Activated CD4-positive, alpha-beta T cell treated with anti-CD3 and anti-CD28 coated beads for 36 hours (primary cell): ENCODE measurements around the gene RASAL1. TPM values are rescaled to one million over a fixed set of nuclear protein-coding genes. Genes with fewer than 3 reads are reported as not detected.

ENCODE experiments used
- ATAC-seq: fragments of 200-7000 bp; cut with Tn5 transposase; one replicate; pipeline ENCODE4 v1.10.0; 2021; ENCODE audit warnings: mild to moderate bottlenecking, moderate library complexity
- CTCF ChIA-PET: fragments of 350-600 bp; sonication (Branson Sonifier 250); formaldehyde crosslinking; loops from one replicate; lab custom pipeline; 2021; ENCODE audit warnings: antibody characterized with exemption; lab: Charles Lee
- POLR2A ChIA-PET: fragments of 350-600 bp; sonication (Branson Sonifier 250); formaldehyde crosslinking; loops from one replicate; lab custom pipeline; 2021; ENCODE audit warnings: antibody characterized with exemption, inconsistent platforms; lab: Charles Lee
- DNase-seq: peaks from one replicate; pipeline ENCODE4 v3.0.0-alpha.2; 2020
- H3K27ac Mint-ChIP-seq: one replicate; pipeline ENCODE4 v1.8.0; 2021; ENCODE audit warnings: mixed read lengths
- H3K27me3 Mint-ChIP-seq: one replicate; pipeline ENCODE4 v1.8.0; 2021; ENCODE audit warnings: mixed read lengths
- H3K36me3 Mint-ChIP-seq: one replicate; pipeline ENCODE4 v1.8.0; 2021; ENCODE audit warnings: low read depth, mixed read lengths
- H3K4me1 Mint-ChIP-seq: one replicate; pipeline ENCODE4 v1.8.0; 2021; ENCODE audit warnings: mixed read lengths
- H3K4me3 Mint-ChIP-seq: one replicate; pipeline ENCODE4 v1.8.0; 2021; ENCODE audit warnings: mild to moderate bottlenecking, moderate library complexity, mixed read lengths
- H3K9me3 Mint-ChIP-seq: one replicate; pipeline ENCODE4 v1.8.0; 2021; ENCODE audit warnings: low read depth, mixed read lengths
- intact Hi-C, 2 experiments: fragments of 100-400 bp; cut with DNase I in 1 of 2; cut with micrococcal nuclease in 1 of 2; formaldehyde crosslinking; loops; one replicate each; pipeline versions ENCODE4 v1.14.2 to v1.15.1; 2022 to 2024; cut with DNase I, micrococcal nuclease
- total RNA-seq, 2 experiments: library from RNA; stranded (reverse); gene quantifications; one replicate each; pipeline ENCODE4 v1.2.3, GENCODE V29; 2021

RASAL1 gene
- total RNA-seq, 2 experiments from 2014 or later = 9.0 to 10.6 TPM

DNA sequence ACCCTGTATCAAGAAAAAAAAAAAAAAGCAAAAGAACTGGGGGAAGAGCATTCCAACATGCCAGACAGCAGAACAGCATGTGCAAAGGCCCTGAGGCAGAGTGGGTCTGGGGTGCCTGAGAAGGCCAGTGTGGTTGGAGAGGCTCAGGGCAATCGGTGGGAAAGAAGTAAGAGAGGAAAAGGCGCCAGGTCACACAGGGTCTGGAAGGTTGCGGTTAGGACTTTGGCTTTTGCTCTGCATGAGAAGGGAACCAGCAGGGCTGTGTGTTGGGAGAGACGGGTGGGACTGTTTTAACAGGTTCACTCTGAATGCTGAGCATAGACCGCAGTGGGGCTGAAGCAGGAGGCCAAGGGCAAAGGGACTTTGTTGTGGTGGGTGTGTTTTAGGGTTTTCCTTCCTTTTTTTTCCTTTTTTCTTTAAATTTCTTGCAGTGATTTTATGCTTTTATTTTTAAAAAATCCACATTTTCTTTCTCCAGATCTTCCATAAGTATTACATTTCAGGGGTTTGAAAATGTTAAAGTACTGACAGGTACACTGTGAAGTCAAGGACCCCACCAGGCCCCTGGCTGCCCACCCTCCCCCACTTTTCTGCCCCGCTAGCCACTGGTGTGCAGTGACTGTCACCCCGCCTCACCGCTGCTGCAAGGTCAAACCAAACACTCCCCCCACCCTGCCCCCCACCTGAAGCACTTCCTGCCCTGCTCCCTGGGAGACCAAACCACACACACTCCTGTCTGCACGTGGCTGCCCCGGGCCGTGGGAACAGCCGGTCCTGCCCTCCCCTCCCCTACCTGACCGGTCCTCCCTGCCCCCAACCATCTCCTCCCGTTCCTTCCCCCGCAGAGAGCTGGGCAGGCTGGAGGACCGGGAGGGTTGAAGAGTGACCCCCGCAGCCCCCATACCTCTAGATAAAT is 49.1 kb downstream of the RASAL1 start:
- ChIA-PET POLR2A (no interaction called here), CTCF (interaction anchor here (0.5 to 0.7 kb wide), 3 partner anchors 12 to 126 kb away, joined by 3 read pairs; no protein-coding TSS in a partner anchor)
- Mint-ChIP-seq H3K4me3 (peak overlapping the region; percentile 23), H3K9me3 (peaks cover 2% of the 10 kb centered on the region), H3K27me3 (no peaks in the 10 kb centered on the region), H3K4me1 (peaks cover 73% of the 10 kb centered on the region), H3K27ac (peak overlapping the region; percentile 85), H3K36me3 (peaks cover 8% of the 10 kb centered on the region)
- DNase-seq (peak; percentile 42), ATAC-seq (no peak)
- intact Hi-C loops = loop anchor here in 1 of 2 experiments (2.0 kb wide), 1 partner anchor 30 kb away; the partner anchor contains the start of gene DTX1

DNA sequence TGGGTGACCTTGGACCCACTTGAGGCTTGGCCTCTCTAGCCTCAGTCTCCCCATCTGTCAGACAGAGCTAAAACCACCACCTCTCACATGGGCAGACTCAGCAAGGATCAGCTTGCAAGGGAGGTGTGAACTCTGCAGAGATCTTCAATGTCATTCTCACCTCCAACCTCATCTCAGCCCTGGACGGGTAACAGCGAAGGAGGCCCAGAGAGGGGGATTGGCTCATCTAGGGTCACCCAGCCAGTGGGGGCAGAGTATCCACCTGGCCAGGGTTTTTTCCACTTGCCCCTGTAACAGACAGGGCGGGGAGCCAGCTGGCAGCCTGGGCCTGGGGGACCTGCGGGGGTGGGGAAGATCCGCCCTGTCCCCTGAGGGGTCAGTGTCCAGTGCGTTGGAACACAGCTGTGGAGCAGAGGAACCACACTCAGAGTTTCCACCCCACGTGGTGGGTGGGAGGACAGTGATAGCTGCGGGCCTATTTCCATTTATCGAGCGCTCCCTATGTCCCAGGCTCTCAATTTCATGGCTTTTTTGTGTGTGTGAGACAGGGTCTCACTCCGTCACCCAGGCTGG is 51.6 kb downstream of the RASAL1 start:
- DNase-seq = no peak
- H3K4me3 Mint-ChIP-seq = no peak overlapping the region
- no peak overlapping the region for H3K27ac Mint-ChIP-seq
- H3K4me1 Mint-ChIP-seq = peaks cover 51% of the 10 kb centered on the region
- no peak for ATAC-seq
- no peaks in the 10 kb centered on the region for H3K27me3 Mint-ChIP-seq
- POLR2A ChIA-PET = interaction anchor here (0.6 kb wide), 1 partner anchor 14 kb away, joined by 3 read pairs; no protein-coding TSS in a partner anchor
- CTCF ChIA-PET = interaction anchor here (1.5 kb wide), 1 partner anchor 35 kb away, joined by 6 read pairs; no protein-coding TSS in a partner anchor
- H3K9me3 Mint-ChIP-seq = peaks cover 2% of the 10 kb centered on the region
- intact Hi-C loops = no loop called here
- H3K36me3 Mint-ChIP-seq = peaks cover 8% of the 10 kb centered on the region

DNA sequence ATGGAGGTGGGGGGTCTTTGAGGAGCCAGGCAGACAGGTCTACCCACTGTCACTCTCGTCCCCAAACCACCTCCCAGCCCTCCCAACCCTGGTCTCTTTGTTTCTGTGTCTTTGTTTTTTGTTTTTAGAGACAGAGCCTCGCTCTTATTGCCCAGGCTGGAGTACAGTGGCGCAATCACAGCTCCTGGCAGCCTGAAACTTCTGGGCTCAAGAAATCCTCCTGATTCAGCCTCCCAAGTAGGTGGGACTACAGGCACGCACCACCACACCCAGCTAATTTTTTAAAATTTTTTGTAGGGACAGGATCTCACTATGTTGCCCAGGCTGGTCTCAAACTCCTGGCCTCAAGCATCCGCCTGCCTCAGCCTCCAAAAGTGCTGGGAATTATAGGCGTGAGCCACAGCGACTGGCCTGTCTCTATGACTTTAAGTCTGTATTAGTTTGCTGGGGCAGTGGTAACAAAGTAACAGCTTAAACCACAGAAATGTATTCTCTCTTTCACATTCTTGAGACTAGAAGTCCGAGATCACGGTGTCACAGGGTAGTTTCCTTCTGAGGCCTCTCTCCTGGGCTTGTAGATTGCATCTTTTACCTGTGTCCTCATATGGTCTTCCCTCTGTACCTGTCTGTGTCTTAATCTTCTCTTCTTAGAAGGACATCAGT is 52.9 kb downstream of the RASAL1 start:
- H3K4me3 Mint-ChIP-seq = no peak overlapping the region
- intact Hi-C loops = no loop called here
- H3K27ac Mint-ChIP-seq = peak overlapping the region; percentile 5
- no peaks in the 10 kb centered on the region for H3K27me3 Mint-ChIP-seq
- no peak for DNase-seq
- H3K9me3 Mint-ChIP-seq = no peaks in the 10 kb centered on the region
- ChIA-PET POLR2A (no interaction called here), CTCF (no interaction called here)
- no peak for ATAC-seq
- peaks cover 8% of the 10 kb centered on the region for H3K36me3 Mint-ChIP-seq
- peaks cover 39% of the 10 kb centered on the region for H3K4me1 Mint-ChIP-seq

DNA sequence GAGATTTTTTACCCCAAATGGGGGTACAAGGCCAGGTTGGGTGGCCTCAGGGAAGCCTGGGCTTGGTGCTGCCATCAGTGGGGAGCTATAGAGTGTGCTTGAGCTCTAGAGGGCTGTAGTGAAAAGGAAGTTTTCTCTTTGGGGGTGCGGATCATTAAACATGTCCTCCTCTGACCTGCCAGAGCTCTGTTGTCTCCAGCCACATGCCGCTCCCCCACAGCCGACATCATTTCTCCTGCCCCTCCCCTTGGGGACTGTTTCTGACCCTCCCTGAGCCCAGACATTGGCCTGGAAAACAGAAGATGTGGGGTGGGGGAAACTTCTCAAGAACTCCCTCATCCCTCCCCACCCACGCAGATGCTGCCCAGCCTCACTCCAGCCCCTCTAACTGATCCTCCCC is 53.7 kb downstream of the RASAL1 start:
- ChIA-PET POLR2A (no interaction called here), CTCF (interaction anchor here (0.8 kb wide), 1 partner anchor 27 kb away, joined by 3 read pairs; no protein-coding TSS in a partner anchor)
- peaks cover 8% of the 10 kb centered on the region for H3K36me3 Mint-ChIP-seq
- H3K27ac Mint-ChIP-seq = no peak overlapping the region
- no peaks in the 10 kb centered on the region for H3K9me3 Mint-ChIP-seq
- no peak overlapping the region for H3K4me3 Mint-ChIP-seq
- DNase-seq = no peak
- H3K4me1 Mint-ChIP-seq = peaks cover 32% of the 10 kb centered on the region
- intact Hi-C loops = no loop called here
- no peaks in the 10 kb centered on the region for H3K27me3 Mint-ChIP-seq
- no peak for ATAC-seq

DNA sequence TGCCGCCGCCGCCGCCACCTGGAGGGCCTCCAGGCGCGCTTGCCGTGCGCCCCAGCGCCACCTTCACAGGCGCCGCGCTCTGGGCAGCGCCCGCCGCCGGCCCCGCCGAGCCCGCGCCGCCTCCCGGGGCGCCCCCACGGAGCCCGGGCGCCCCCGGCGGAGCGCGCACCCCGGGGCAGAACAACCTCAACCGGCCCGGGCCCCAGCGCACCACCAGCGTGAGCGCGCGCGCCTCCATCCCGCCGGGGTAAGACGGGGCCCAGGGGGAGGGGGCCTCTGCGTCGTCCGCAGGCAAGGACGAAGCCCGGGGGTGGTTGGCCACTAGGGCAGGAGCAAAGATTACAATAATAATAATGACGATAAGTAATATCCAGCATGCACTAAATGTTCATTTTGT is 57.7 kb downstream of the RASAL1 start:
- ATAC-seq (no peak), DNase-seq (no peak)
- Mint-ChIP-seq H3K27ac (no peak overlapping the region), H3K27me3 (no peaks in the 10 kb centered on the region), H3K4me3 (no peak overlapping the region), H3K4me1 (peaks cover 40% of the 10 kb centered on the region), H3K36me3 (peaks cover 3% of the 10 kb centered on the region), H3K9me3 (no peaks in the 10 kb centered on the region)
- intact Hi-C loops = no loop called here
- CTCF ChIA-PET = no interaction called here
- POLR2A ChIA-PET = no interaction called here

DNA sequence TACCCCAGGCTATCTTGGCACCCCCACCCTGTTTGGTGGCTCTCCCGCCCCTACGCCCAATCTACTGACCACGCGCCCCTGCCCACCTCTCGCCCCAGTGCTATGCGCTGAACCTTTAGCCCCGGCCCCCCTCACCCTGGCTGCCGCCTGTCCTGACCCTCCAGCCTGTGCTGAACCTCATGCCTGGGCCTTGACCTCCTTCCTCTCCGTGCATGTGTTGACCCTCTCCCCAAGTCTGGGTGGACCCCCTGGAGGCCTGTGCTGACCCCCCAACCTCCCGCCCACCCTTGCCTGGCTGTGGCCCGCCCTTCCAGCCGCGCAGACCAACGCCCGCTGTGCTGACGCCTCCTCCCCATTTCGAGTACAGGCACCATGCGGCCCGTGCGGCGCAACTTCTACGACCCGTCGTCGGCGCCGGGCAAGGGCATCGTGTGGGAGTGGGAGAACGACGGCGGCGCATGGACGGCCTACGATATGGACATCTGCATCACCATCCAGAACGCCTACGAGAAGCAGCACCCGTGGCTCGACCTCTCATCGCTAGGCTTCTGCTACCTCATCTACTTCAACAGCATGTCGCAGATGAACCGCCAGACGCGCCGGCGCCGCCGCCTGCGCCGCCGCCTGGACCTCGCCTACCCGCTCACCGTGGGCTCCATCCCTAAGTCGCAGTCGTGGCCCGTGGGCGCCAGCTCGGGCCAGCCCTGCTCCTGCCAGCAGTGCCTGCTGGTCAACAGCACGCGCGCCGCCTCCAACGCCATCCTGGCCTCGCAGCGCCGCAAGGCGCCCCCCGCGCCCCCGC is 58.3 kb downstream of the RASAL1 start:
- Mint-ChIP-seq H3K9me3 (no peaks in the 10 kb centered on the region), H3K27ac (no peak overlapping the region), H3K36me3 (peaks cover 3% of the 10 kb centered on the region), H3K27me3 (no peaks in the 10 kb centered on the region), H3K4me1 (peaks cover 38% of the 10 kb centered on the region), H3K4me3 (no peak overlapping the region)
- DNase-seq (no peak), ATAC-seq (no peak)
- intact Hi-C loops = no loop called here
- ChIA-PET POLR2A (no interaction called here), CTCF (no interaction called here)

DNA sequence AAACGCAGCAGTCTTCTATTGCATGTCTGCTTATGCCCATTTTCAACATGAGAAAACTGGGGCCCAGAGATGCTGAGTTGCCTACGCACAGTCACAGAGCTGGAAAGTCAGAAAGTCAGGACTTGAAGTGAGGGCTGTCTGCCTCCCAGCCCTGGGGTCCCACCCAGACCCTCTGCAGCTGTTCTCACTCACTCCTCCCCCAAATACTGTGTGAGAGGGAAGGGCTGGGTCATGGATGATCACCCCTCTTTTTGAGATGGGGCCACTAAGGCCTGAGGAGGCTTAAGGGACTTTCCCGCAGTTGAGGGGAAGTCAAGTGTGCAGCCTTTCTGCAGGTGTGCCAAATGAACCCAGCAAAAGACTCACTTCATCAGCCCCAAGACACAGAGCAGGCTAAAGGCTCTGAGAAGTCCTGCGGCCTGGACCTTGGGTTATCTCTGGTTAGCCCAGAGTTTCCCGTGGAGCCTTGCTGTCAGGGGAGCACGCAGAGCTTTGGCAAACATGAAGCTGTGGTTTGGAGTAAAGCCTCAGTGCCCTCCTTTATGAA is 60.4 kb downstream of the RASAL1 start:
- ChIA-PET POLR2A (interaction anchor here (0.6 kb wide), 1 partner anchor 39 kb away, joined by 4 read pairs; no protein-coding TSS in a partner anchor), CTCF (interaction anchor here (0.5 to 0.7 kb wide), 3 partner anchors 27 to 64 kb away, joined by 3 to 5 read pairs (median 4); no protein-coding TSS in a partner anchor)
- ATAC-seq (peak; percentile 63), DNase-seq (peak; percentile 35)
- Mint-ChIP-seq H3K27me3 (no peaks in the 10 kb centered on the region), H3K4me3 (no peak overlapping the region), H3K4me1 (peaks cover 50% of the 10 kb centered on the region), H3K36me3 (peaks cover 5% of the 10 kb centered on the region), H3K9me3 (no peaks in the 10 kb centered on the region), H3K27ac (peak overlapping the region; percentile 43)
- intact Hi-C loops = no loop called here

DNA sequence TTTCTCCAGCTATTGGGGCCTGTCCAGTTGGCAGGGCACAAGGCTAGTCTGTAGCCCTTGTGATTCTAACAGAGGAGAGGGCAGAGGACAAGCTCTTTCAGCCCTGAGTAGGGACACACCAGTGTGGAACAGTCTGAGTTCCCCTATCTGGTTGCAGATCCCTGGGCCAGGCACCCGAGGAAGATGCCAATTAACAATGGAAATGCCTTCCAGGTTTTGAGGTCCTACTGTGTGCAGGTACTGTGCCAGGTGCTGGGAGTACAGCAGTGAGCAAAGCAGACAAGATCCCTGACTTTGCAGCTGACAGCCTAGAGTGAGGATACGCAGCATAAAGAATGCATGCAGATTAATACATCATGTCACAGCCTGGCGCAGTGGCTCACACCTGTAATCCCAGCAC is 62.0 kb downstream of the RASAL1 start:
- H3K36me3 Mint-ChIP-seq = peaks cover 5% of the 10 kb centered on the region
- H3K4me3 Mint-ChIP-seq = no peak overlapping the region
- POLR2A ChIA-PET = no interaction called here
- ATAC-seq (no peak), DNase-seq (no peak)
- H3K27me3 Mint-ChIP-seq = no peaks in the 10 kb centered on the region
- intact Hi-C loops = no loop called here
- CTCF ChIA-PET = interaction anchor here (0.6 to 1.1 kb wide), 3 partner anchors 80 to 778 kb away, joined by 3 to 4 read pairs (median 3); no protein-coding TSS in a partner anchor
- no peak overlapping the region for H3K27ac Mint-ChIP-seq
- H3K4me1 Mint-ChIP-seq = peaks cover 61% of the 10 kb centered on the region
- H3K9me3 Mint-ChIP-seq = no peaks in the 10 kb centered on the region

DNA sequence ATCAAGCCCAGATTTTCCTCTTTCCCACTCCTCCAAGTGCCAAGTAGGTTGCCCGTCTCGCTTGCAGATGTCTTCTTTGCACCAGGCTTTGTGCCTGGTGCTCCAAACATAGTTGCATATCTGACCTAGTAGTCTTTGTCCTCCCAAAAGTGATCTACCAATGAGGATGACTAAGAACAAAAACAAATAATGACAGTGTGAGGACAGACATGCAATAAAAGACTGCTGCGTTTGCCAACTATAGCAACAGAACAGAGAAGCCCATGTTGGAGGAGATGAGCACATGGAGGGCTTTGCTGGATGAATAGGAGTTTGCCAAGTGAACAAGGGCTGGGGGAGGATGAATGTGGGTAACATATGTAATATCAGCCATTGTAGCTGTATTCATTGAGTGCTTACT is 63.4 kb downstream of the RASAL1 start:
- peak; percentile 22 for ATAC-seq
- Mint-ChIP-seq H3K4me3 (no peak overlapping the region), H3K9me3 (no peaks in the 10 kb centered on the region), H3K36me3 (peaks cover 2% of the 10 kb centered on the region), H3K27me3 (no peaks in the 10 kb centered on the region), H3K27ac (peak overlapping the region; percentile 15), H3K4me1 (peaks cover 61% of the 10 kb centered on the region)
- intact Hi-C loops = no loop called here
- POLR2A ChIA-PET = no interaction called here
- no peak for DNase-seq
- CTCF ChIA-PET = no interaction called here

DNA sequence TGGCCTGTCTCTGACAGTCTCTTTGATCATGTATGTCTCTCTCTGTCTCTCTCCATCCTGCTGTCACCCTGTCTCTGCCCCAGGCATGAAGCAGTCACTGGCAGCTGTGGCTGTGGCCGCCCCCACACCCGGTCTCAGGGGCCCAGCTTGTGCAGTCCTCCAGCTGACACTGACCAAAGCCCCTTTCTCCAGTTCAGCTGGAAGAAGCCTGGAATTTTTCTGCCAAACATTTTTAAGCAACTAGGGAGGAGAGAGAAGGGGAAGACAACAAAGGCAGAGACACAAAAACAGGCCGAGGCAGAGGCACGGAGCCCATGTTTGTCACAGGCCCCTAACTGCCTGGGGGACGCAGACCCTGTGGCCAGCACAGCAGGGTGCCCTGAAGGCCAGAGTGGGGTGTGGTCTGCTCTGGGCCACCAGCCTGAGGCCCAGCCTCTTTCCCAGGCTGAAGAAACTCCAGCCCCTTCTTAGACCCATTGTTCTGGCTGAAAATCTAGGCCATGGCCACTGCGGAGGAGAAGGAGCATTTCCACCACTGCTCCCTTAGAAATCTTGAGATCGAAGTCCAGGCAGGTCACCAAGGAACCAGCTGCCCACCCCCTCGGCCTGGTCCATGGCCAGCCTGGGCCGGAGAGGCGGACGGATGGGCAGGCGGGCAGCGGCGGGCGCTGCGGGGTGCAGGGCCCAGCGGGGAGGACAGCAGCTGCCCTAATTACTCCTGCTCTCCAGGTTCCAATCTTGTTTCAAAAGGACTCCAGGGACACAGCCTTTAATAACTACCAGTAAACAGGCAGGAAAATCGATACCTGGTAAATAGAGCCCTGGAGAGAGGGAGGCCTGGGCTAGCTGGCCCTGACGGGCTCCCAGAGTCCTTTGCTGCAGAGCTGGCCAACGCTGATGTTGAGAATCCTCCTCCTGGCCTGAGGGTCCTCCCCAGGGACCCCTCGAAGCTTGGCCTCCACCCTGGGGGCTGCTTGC is 64.1 kb downstream of the RASAL1 start:
- Mint-ChIP-seq H3K9me3 (no peaks in the 10 kb centered on the region), H3K27ac (peak overlapping the region; percentile 87), H3K27me3 (no peaks in the 10 kb centered on the region), H3K4me3 (peak overlapping the region; percentile 20), H3K4me1 (peaks cover 61% of the 10 kb centered on the region), H3K36me3 (peaks cover 2% of the 10 kb centered on the region)
- ATAC-seq = no peak
- intact Hi-C loops = no loop called here
- DNase-seq = no peak
- POLR2A ChIA-PET = no interaction called here
- CTCF ChIA-PET = interaction anchor here (0.6 to 1.4 kb wide), 3 partner anchors 17 to 63 kb away, joined by 3 to 5 read pairs (median 4); no protein-coding TSS in a partner anchor
